Measurements from ENCODE around the gene INTS7. TPM values are rescaled to one million over a fixed set of nuclear protein-coding genes. Genes with fewer than 3 reads are reported as not detected.

INTS7 gene
- total RNA-seq, 3 donors from 2014 or later, result 6.6 to 16.7 (median 10.8) TPM

GRCh38 chr1:211912844-211913432 lies 122.4 kb downstream of the INTS7 start:
- no peaks in the 10 kb centered on the region for H3K9me3 ChIP-seq
- intact Hi-C loops (cut with DNase I; ENCODE audit: low total_unique reads), result no loop called here
- no peak overlapping the region for H3K4me3 ChIP-seq
- H3K4me1 ChIP-seq, result no peaks in the 10 kb centered on the region
- DNase-seq (ENCODE audit: low spot score in 2 of 2), result no peak
- no peaks in the 10 kb centered on the region for H3K36me3 ChIP-seq
- no peaks in the 10 kb centered on the region for H3K27me3 ChIP-seq
- no peak overlapping the region for H3K27ac ChIP-seq
- TF ChIP-seq, protein P1, sequence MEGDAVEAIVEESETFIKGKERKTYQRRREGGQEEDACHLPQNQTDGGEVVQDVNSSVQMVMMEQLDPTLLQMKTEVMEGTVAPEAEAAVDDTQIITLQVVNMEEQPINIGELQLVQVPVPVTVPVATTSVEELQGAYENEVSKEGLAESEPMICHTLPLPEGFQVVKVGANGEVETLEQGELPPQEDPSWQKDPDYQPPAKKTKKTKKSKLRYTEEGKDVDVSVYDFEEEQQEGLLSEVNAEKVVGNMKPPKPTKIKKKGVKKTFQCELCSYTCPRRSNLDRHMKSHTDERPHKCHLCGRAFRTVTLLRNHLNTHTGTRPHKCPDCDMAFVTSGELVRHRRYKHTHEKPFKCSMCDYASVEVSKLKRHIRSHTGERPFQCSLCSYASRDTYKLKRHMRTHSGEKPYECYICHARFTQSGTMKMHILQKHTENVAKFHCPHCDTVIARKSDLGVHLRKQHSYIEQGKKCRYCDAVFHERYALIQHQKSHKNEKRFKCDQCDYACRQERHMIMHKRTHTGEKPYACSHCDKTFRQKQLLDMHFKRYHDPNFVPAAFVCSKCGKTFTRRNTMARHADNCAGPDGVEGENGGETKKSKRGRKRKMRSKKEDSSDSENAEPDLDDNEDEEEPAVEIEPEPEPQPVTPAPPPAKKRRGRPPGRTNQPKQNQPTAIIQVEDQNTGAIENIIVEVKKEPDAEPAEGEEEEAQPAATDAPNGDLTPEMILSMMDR (IDR thresholded peaks at IDR 0.05), result no peak
- TF ChIP-seq POLR2A (IDR thresholded peaks at IDR 0.05) (no peak), POLR2AphosphoS5 (IDR thresholded peaks at IDR 0.05) (no peak)

DNA sequence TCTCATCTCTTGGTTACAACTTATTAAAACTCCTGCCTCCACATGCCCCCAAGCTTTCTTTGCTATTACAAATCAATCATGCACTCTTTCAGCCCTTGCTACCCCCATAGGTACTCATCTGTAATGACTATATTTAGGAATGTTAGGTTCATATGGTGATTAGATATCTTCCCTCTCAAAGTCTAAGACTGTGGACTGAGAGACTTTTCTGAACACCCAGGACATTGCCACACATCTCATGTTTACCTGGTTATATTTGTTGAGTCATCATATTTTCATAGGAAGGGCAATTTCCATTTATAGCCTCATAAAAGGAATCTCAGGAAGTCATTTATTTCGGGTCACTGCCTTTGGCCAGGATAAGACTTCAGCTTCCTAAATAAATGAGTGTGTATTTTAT lies 123.3 kb downstream of the INTS7 start:
- DNase-seq (ENCODE audit: low spot score in 2 of 2), result no peak
- no peak overlapping the region for H3K4me3 ChIP-seq
- H3K27me3 ChIP-seq, result no peaks in the 10 kb centered on the region
- no peaks in the 10 kb centered on the region for H3K36me3 ChIP-seq
- TF ChIP-seq POLR2A (IDR thresholded peaks at IDR 0.05) (no peak), POLR2AphosphoS5 (IDR thresholded peaks at IDR 0.05) (no peak)
- TF ChIP-seq, protein P1 (IDR thresholded peaks at IDR 0.05), result no peak
- no peaks in the 10 kb centered on the region for H3K9me3 ChIP-seq
- no peak overlapping the region for H3K27ac ChIP-seq
- H3K4me1 ChIP-seq, result no peaks in the 10 kb centered on the region
- intact Hi-C loops (cut with DNase I; ENCODE audit: low total_unique reads), result no loop called here

- no peak for DNase-seq (ENCODE audit: low spot score in 2 of 2)
- intact Hi-C loops (cut with DNase I; ENCODE audit: low total_unique reads), result no loop called here
- no peaks in the 10 kb centered on the region for H3K27me3 ChIP-seq
- H3K4me3 ChIP-seq, result no peak overlapping the region
- no peak overlapping the region for H3K27ac ChIP-seq
- TF ChIP-seq POLR2A (IDR thresholded peaks at IDR 0.05), result no peak
- TF ChIP-seq, protein P1 (IDR thresholded peaks at IDR 0.05), result no peak
- no peak for TF ChIP-seq POLR2AphosphoS5 (IDR thresholded peaks at IDR 0.05)
- H3K9me3 ChIP-seq, result no peaks in the 10 kb centered on the region
- no peaks in the 10 kb centered on the region for H3K36me3 ChIP-seq
- no peaks in the 10 kb centered on the region for H3K4me1 ChIP-seq
Observed at GRCh38 chr1:211910913-211911485, 124.4 kb downstream of the INTS7 start.

DNA sequence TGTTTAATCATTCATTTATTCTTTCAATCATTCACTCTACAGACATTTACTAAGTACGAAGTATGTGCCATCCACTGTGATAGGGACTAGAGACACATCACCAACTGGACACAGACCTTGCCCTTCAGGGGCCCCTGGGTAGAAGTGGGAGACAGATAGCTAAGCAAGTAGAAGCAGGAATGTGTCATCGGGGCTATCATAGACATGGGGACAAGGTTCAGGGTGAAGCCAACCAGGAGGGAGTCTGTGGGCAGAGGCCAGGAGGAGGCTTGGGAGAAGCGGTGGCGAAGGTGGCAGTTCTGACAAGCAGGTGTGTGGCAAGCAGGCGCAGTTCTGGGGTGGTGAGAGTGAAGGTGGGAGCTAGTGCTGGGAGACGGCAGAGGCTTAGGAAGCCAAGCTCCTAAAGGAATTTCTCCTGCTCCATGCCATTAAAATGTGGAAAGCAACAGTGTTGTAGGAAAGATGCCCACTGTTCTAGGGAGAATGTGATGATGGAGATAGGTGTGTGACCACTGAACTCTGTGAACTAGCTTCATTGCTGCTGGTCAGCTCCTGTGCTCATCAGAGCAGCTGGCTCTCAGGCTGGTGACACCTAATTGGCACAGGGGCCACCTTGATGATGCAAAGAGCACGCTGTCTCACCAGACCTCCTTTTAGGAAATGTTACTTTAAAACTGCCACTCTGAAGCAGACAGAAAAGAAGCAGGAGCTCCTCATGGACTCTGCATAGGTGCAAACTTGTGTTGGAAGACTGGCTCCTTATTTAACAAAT lies 125.1 kb downstream of the INTS7 start:
- no peak for DNase-seq (ENCODE audit: low spot score in 2 of 2)
- H3K27ac ChIP-seq, result no peak overlapping the region
- no peak overlapping the region for H3K4me3 ChIP-seq
- no peaks in the 10 kb centered on the region for H3K4me1 ChIP-seq
- no peaks in the 10 kb centered on the region for H3K9me3 ChIP-seq
- no peaks in the 10 kb centered on the region for H3K27me3 ChIP-seq
- intact Hi-C loops (cut with DNase I; ENCODE audit: low total_unique reads), result no loop called here
- H3K36me3 ChIP-seq, result no peaks in the 10 kb centered on the region
- TF ChIP-seq POLR2A (IDR thresholded peaks at IDR 0.05), result no peak
- TF ChIP-seq POLR2AphosphoS5 (IDR thresholded peaks at IDR 0.05), result no peak
- TF ChIP-seq, protein P1 (IDR thresholded peaks at IDR 0.05), result no peak

DNA sequence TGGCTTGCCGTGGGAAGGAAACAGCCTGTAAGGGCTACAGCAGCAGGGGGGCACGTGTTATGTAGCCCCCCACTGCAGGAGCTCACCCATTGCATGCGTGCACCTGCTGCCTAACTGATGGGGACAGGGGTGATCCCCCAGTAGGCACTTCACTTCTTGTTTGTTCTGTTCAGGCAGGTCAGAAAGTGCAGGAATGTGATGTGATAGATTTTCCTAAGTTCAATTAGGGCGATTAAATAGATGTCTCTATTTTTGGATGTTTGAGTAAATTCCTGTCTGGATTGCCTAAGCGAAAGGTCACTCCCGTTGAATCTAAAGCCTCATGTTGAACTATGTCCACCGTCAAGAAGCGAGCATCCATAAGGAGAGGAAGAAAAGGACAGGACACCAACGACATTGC lies 126.0 kb downstream of the INTS7 start:
- Histone ChIP-seq H3K9me3 (no peaks in the 10 kb centered on the region), H3K27ac (no peak overlapping the region), H3K4me3 (no peak overlapping the region), H3K4me1 (no peaks in the 10 kb centered on the region), H3K36me3 (no peaks in the 10 kb centered on the region), H3K27me3 (no peaks in the 10 kb centered on the region)
- DNase-seq (ENCODE audit: low spot score in 2 of 2), result no peak
- intact Hi-C loops (cut with DNase I; ENCODE audit: low total_unique reads), result no loop called here
- TF ChIP-seq, protein P1 (IDR thresholded peaks at IDR 0.05), result no peak
- no peak for TF ChIP-seq POLR2A (IDR thresholded peaks at IDR 0.05)
- no peak for TF ChIP-seq POLR2AphosphoS5 (IDR thresholded peaks at IDR 0.05)

All from breast epithelium (tissue), 4 donors.